Measurements from ENCODE around the gene UBQLN1.
A peak's percentile ranks its signal among the peaks of the same experiment; 100 is the strongest.

Gene UBQLN1

GRCh38 chr9:83670381-83670780 lies 37.4 kb downstream of the UBQLN1 start:
- in situ Hi-C loops (cut with MboI; ENCODE audit: low sequenced_read_pairs): no loop called here
- no peaks in the 10 kb centered on the region for H3K27me3 ChIP-seq (ENCODE audit: low read depth)
- peaks cover 7% of the 10 kb centered on the region for H3K4me1 ChIP-seq
- DNase-seq (ENCODE audit: low spot score in 2 of 2): no peak
- peaks cover 34% of the 10 kb centered on the region for H3K36me3 ChIP-seq (replicated peaks)
- H3K4me3 ChIP-seq: no peak overlapping the region
- H3K9me3 ChIP-seq: no peaks in the 10 kb centered on the region

GRCh38 chr9:83669067-83669466 lies 38.7 kb downstream of the UBQLN1 start:
- Histone ChIP-seq H3K4me1 (peaks cover 7% of the 10 kb centered on the region), H3K4me3 (no peak overlapping the region), H3K27me3 (ENCODE audit: low read depth) (no peaks in the 10 kb centered on the region), H3K9me3 (no peaks in the 10 kb centered on the region), H3K36me3 (replicated peaks) (peaks cover 29% of the 10 kb centered on the region)
- in situ Hi-C loops (cut with MboI; ENCODE audit: low sequenced_read_pairs): no loop called here
- DNase-seq (ENCODE audit: low spot score in 2 of 2): no peak

DNA sequence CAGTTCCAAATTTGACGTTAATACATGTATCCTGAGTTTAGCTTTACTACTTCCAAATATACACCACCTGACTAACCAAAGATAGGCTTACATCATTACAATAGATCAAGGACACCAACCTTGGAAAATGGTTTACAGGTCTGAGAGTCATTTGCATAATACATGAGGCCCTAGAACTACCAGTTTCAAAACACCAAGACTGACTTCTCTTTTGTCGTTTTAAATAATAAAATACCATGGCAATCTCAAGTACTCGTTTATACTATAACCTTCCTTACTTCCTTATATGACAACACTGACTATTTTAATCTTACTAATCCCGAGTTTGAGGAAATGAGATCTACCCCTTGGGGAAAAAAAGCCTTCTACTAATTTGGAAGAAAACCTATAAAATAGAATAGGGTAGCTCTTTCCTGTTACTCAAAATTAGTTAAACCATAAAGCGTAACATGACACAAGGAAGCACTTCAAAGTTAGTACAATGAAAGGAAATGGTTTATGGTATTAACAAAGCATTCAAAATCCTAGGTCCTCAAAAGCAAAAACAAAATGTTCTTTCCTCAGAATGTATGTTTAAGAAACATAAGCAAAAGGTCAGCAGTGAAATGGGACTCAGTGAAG lies 42.1 kb downstream of the UBQLN1 start:
- H3K9me3 ChIP-seq: no peaks in the 10 kb centered on the region
- in situ Hi-C loops (cut with MboI; ENCODE audit: low sequenced_read_pairs): no loop called here
- DNase-seq (ENCODE audit: low spot score in 2 of 2): peak in 1 of 2 experiments; percentile 31
- no peak overlapping the region for H3K4me3 ChIP-seq
- H3K4me1 ChIP-seq: peaks cover 7% of the 10 kb centered on the region
- peaks cover 39% of the 10 kb centered on the region for H3K36me3 ChIP-seq (replicated peaks)
- H3K27me3 ChIP-seq (ENCODE audit: low read depth): no peaks in the 10 kb centered on the region

- no peaks in the 10 kb centered on the region for H3K27me3 ChIP-seq (ENCODE audit: low read depth)
- H3K9me3 ChIP-seq: no peaks in the 10 kb centered on the region
- peaks cover 58% of the 10 kb centered on the region for H3K36me3 ChIP-seq (replicated peaks)
- no peak overlapping the region for H3K4me3 ChIP-seq
- peaks cover 7% of the 10 kb centered on the region for H3K4me1 ChIP-seq
- in situ Hi-C loops (cut with MboI; ENCODE audit: low sequenced_read_pairs): no loop called here
- no peak for DNase-seq (ENCODE audit: low spot score in 2 of 2)
These were observed 44.8 kb downstream of the UBQLN1 start for GRCh38 chr9:83662933-83663332.

- Histone ChIP-seq H3K27me3 (ENCODE audit: low read depth) (no peaks in the 10 kb centered on the region), H3K9me3 (no peaks in the 10 kb centered on the region), H3K4me3 (no peak overlapping the region), H3K36me3 (replicated peaks) (peaks cover 67% of the 10 kb centered on the region), H3K4me1 (no peaks in the 10 kb centered on the region)
- in situ Hi-C loops (cut with MboI; ENCODE audit: low sequenced_read_pairs): no loop called here
- no peak for DNase-seq (ENCODE audit: low spot score in 2 of 2)
These were observed 50.8 kb downstream of the UBQLN1 start for GRCh38 chr9:83656952-83657351.

GRCh38 chr9:83656032-83656680 lies 51.6 kb downstream of the UBQLN1 start:
- in situ Hi-C loops (cut with MboI; ENCODE audit: low sequenced_read_pairs): no loop called here
- Histone ChIP-seq H3K27me3 (ENCODE audit: low read depth) (no peaks in the 10 kb centered on the region), H3K36me3 (replicated peaks) (peaks cover 64% of the 10 kb centered on the region), H3K9me3 (no peaks in the 10 kb centered on the region), H3K4me1 (no peaks in the 10 kb centered on the region), H3K4me3 (no peak overlapping the region)
- no peak for DNase-seq (ENCODE audit: low spot score in 2 of 2)

GRCh38 chr9:83655433-83655832 lies 52.3 kb downstream of the UBQLN1 start:
- Histone ChIP-seq H3K36me3 (replicated peaks) (peaks cover 59% of the 10 kb centered on the region), H3K27me3 (ENCODE audit: low read depth) (no peaks in the 10 kb centered on the region), H3K9me3 (no peaks in the 10 kb centered on the region), H3K4me1 (no peaks in the 10 kb centered on the region), H3K4me3 (no peak overlapping the region)
- in situ Hi-C loops (cut with MboI; ENCODE audit: low sequenced_read_pairs): no loop called here
- no peak for DNase-seq (ENCODE audit: low spot score in 2 of 2)

GRCh38 chr9:83652433-83652832 lies 55.3 kb downstream of the UBQLN1 start:
- Histone ChIP-seq H3K9me3 (no peaks in the 10 kb centered on the region), H3K4me1 (no peaks in the 10 kb centered on the region), H3K4me3 (no peak overlapping the region), H3K27me3 (ENCODE audit: low read depth) (no peaks in the 10 kb centered on the region), H3K36me3 (replicated peaks) (peaks cover 41% of the 10 kb centered on the region)
- DNase-seq (ENCODE audit: low spot score in 2 of 2): no peak
- in situ Hi-C loops (cut with MboI; ENCODE audit: low sequenced_read_pairs): no loop called here

- Histone ChIP-seq H3K27me3 (ENCODE audit: low read depth) (no peaks in the 10 kb centered on the region), H3K9me3 (no peaks in the 10 kb centered on the region), H3K4me1 (no peaks in the 10 kb centered on the region), H3K36me3 (replicated peaks) (peaks cover 35% of the 10 kb centered on the region), H3K4me3 (no peak overlapping the region)
- no peak for DNase-seq (ENCODE audit: low spot score in 2 of 2)
- in situ Hi-C loops (cut with MboI; ENCODE audit: low sequenced_read_pairs): no loop called here
These were observed 56.2 kb downstream of the UBQLN1 start for GRCh38 chr9:83651558-83651957.

GRCh38 chr9:83649515-83649914 lies 58.2 kb downstream of the UBQLN1 start:
- in situ Hi-C loops (cut with MboI; ENCODE audit: low sequenced_read_pairs): loop anchor here (25.0 kb wide), 1 partner anchor 263 kb away; the partner anchor contains the start of gene KIF27
- Histone ChIP-seq H3K9me3 (no peaks in the 10 kb centered on the region), H3K27me3 (ENCODE audit: low read depth) (no peaks in the 10 kb centered on the region), H3K4me1 (no peaks in the 10 kb centered on the region), H3K36me3 (replicated peaks) (peaks cover 20% of the 10 kb centered on the region), H3K4me3 (no peak overlapping the region)
- DNase-seq (ENCODE audit: low spot score in 2 of 2): no peak

DNA sequence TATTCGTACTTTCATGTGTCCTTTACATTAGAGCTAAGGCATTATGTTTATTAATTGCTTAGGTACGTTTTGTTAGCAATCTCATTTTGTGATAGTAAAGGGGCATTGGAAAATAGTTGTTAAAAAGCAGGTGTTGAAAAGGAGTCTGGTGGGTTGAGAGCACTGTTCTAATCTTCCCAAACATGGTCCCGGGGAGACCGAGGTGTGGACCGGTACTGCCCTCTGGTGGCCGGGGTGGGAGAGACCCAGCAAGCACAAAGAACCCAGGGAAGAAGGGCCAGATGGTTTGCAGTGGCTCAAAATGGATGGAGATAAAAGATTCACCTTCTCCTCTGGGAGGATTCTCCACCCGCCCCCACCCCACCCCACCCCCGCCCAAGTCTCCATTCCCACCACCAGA lies 58.7 kb downstream of the UBQLN1 start:
- H3K4me1 ChIP-seq: no peaks in the 10 kb centered on the region
- H3K36me3 ChIP-seq (replicated peaks): peaks cover 18% of the 10 kb centered on the region
- H3K27me3 ChIP-seq (ENCODE audit: low read depth): no peaks in the 10 kb centered on the region
- DNase-seq (ENCODE audit: low spot score in 2 of 2): peak; percentile 58 to 85
- no peak overlapping the region for H3K4me3 ChIP-seq
- in situ Hi-C loops (cut with MboI; ENCODE audit: low sequenced_read_pairs): loop anchor here (25.0 kb wide), 1 partner anchor 263 kb away; the partner anchor contains the start of gene KIF27
- no peaks in the 10 kb centered on the region for H3K9me3 ChIP-seq

DNA sequence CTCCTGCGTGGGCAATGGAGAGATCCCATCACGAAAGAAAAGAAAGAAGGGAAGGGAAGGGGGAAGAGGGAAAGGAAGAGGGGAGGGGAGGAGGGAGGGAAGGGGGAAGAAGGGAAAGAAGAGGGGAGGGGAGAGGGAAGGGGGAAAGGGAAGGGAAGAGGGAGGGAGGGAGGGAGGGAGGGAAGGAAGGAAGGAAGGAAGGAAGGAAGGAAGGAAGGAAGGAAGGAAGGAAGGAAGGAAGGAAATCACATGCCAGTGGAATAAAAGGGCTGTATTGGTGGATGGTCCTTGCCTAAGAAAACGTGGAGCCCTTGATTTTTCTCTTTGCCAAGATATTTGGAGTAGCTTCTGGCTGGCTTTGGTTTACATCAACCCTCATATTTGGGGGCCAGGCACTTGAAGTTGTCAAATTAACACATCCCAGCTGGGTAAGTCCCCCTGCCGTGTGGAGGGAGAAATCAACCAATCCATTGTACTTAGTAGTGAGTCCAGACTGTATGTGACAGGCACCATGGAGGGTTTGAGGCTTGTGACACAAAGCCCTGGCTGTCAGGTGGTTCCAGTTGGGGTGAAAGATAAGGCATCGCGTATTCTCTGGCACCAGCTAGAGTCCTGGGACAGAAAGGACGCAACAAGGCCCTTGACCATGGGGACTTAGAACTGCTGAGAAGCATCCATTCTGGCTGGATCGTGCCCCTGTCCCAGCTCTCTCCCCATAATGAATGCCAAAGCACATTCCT lies 61.1 kb downstream of the UBQLN1 start:
- Histone ChIP-seq H3K27me3 (ENCODE audit: low read depth) (no peaks in the 10 kb centered on the region), H3K4me3 (no peak overlapping the region), H3K9me3 (no peaks in the 10 kb centered on the region), H3K36me3 (replicated peaks) (peaks cover 5% of the 10 kb centered on the region), H3K4me1 (no peaks in the 10 kb centered on the region)
- no peak for DNase-seq (ENCODE audit: low spot score in 2 of 2)
- in situ Hi-C loops (cut with MboI; ENCODE audit: low sequenced_read_pairs): loop anchor here (25.0 kb wide), 1 partner anchor 266 kb away; the partner anchor contains the start of gene KIF27

DNA sequence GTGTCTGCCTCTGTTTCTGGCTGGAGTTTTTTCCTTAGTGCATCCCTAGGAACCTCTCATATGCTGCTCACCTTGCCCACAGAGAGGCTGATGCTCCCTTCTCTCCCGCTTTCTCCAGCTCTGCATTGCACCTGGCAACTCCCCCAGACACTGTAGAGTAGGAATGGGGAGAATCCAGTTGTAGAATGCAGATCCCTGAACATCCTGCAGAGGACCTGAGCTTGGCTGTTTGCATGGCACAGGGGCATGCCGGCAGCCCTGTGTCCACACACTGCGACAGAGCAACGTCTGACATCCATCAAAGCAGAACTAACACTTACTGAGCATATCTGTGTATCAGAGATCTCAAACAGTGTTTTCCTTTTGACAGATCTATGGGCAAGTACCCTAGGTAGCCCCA lies 65.0 kb downstream of the UBQLN1 start:
- Histone ChIP-seq H3K27me3 (ENCODE audit: low read depth) (no peaks in the 10 kb centered on the region), H3K4me3 (no peak overlapping the region), H3K4me1 (no peaks in the 10 kb centered on the region), H3K9me3 (no peaks in the 10 kb centered on the region), H3K36me3 (replicated peaks) (no peaks in the 10 kb centered on the region)
- no peak for DNase-seq (ENCODE audit: low spot score in 2 of 2)
- in situ Hi-C loops (cut with MboI; ENCODE audit: low sequenced_read_pairs): loop anchor here (25.0 kb wide), 1 partner anchor 270 kb away; the partner anchor contains the start of gene KIF27

GRCh38 chr9:83639266-83639665 lies 68.5 kb downstream of the UBQLN1 start:
- Histone ChIP-seq H3K4me1 (no peaks in the 10 kb centered on the region; the same call in 1 of the 2 replicates), H3K4me3 (no peak overlapping the region), H3K36me3 (replicated peaks) (no peaks in the 10 kb centered on the region), H3K27me3 (ENCODE audit: low read depth) (no peaks in the 10 kb centered on the region), H3K9me3 (no peaks in the 10 kb centered on the region)
- in situ Hi-C loops (cut with MboI; ENCODE audit: low sequenced_read_pairs): loop anchor here (25.0 kb wide), 1 partner anchor 273 kb away; the partner anchor contains the start of gene KIF27
- DNase-seq (ENCODE audit: low spot score in 2 of 2): no peak

All from HAP-1 (cell line).